Measurements from ENCODE around the gene SETMAR.
A peak's percentile ranks its signal among the peaks of the same experiment; 100 is the strongest.

The SETMAR gene

DNA sequence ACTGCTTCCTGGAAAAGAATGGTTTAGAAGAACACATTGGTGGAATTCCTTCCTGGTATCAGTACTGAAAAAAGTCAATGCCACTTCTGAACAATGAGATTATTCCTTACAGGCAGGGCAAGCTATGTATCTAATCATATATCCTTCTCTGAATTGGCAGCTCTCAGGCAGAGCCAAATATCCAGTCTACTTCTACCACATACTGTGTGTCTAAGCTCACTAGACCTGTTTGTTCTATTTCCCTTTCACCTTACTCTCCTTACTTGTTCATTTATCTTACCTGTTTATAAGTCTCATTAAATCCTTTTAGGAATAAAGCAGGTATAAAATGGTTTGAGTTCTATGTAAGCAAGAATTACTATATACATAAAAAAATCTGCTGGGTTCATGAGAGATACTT lies 8.3 kb downstream of the SETMAR start:
- no peak for DNase-seq (ENCODE audit: low spot score)
- TF ChIP-seq, protein P1, sequence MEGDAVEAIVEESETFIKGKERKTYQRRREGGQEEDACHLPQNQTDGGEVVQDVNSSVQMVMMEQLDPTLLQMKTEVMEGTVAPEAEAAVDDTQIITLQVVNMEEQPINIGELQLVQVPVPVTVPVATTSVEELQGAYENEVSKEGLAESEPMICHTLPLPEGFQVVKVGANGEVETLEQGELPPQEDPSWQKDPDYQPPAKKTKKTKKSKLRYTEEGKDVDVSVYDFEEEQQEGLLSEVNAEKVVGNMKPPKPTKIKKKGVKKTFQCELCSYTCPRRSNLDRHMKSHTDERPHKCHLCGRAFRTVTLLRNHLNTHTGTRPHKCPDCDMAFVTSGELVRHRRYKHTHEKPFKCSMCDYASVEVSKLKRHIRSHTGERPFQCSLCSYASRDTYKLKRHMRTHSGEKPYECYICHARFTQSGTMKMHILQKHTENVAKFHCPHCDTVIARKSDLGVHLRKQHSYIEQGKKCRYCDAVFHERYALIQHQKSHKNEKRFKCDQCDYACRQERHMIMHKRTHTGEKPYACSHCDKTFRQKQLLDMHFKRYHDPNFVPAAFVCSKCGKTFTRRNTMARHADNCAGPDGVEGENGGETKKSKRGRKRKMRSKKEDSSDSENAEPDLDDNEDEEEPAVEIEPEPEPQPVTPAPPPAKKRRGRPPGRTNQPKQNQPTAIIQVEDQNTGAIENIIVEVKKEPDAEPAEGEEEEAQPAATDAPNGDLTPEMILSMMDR (IDR thresholded peaks at IDR 0.05; ENCODE audit: extremely low read depth, insufficient read depth, missing control alignments) = no peak
- in situ Hi-C loops (cut with MboI; ENCODE audit: low pct_unique_long_range_greater_than_20kb, low sequenced_read_pairs, unreplicated experiment) = no loop called here

- TF ChIP-seq, protein P1 (IDR thresholded peaks at IDR 0.05; ENCODE audit: extremely low read depth, insufficient read depth, missing control alignments) = no peak
- in situ Hi-C loops (cut with MboI; ENCODE audit: low pct_unique_long_range_greater_than_20kb, low sequenced_read_pairs, unreplicated experiment) = no loop called here
- DNase-seq (ENCODE audit: low spot score) = no peak
Observed at GRCh38 chr3:4313606-4314293, 10.6 kb downstream of the SETMAR start.

- DNase-seq (ENCODE audit: low spot score) = no peak
- TF ChIP-seq, protein P1 (IDR thresholded peaks at IDR 0.05; ENCODE audit: extremely low read depth, insufficient read depth, missing control alignments) = peak; percentile 34
- in situ Hi-C loops (cut with MboI; ENCODE audit: low pct_unique_long_range_greater_than_20kb, low sequenced_read_pairs, unreplicated experiment) = no loop called here
Observed at GRCh38 chr3:4314688-4315087, 11.5 kb downstream of the SETMAR start.

DNA sequence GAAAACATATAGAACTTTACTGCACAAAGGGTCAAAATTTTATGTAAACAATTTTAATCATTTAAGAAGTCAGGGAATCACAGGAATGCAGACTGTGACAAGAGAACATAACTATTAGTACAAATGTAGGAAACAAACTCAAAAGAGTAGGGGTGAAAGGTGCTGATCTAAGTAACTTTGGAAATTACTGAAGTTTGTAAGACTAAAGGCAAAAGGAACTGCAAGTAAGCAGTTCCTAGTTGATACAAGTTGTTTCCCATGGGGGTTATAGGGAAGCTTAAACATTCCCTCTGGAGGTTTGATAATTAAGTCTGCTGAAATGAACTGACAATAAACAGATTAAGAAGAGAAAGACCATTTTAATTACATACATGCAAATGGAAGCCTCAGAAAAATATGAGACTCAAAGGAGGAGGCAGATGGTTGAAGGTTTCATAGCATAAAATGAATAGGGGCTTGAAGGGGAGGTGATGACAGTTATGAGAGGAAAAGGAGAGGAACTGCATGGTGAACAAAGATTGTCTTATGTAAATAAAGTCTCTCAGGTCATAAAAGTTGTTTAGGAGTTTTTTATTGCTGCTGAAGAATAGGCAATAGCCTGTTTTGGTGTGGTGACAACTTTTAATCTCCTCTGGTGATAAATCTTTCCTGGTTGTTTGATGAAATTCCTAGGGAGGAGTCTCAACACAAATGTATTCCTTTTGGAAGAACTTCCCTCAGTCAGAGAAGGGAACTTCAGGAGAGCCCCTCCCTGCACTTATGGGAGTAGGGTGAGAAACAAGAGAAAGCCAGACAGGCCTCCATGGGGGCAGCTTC lies 17.1 kb downstream of the SETMAR start:
- in situ Hi-C loops (cut with MboI; ENCODE audit: low pct_unique_long_range_greater_than_20kb, low sequenced_read_pairs, unreplicated experiment) = no loop called here

DNA sequence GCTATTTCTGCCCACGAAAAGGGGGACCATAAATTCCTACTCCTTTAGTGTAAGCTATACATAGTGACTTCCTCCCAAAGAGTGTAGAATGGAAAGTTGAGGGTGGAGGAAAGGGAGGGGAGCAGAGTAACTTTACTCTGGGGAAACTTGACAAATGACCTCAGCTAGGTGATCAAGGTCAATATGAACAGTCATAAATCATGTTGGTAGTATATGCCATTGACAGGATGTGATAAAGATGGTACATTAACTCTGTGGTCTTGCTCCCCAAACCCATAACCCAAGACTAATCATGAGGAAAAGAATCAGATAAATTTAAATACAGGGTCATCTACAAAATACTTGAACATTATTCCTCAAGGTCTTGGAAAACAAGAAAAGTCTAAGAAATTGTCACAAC lies 18.6 kb downstream of the SETMAR start:
- DNase-seq (ENCODE audit: low spot score) = no peak
- in situ Hi-C loops (cut with MboI; ENCODE audit: low pct_unique_long_range_greater_than_20kb, low sequenced_read_pairs, unreplicated experiment) = no loop called here
- TF ChIP-seq, protein P1 (IDR thresholded peaks at IDR 0.05; ENCODE audit: extremely low read depth, insufficient read depth, missing control alignments) = no peak

More for the DNA sequence above, 17.1 kb downstream of the SETMAR start:
- TF ChIP-seq, protein P1 (IDR thresholded peaks at IDR 0.05; ENCODE audit: extremely low read depth, insufficient read depth, missing control alignments) = no peak
- no peak for DNase-seq (ENCODE audit: low spot score)

DNA sequence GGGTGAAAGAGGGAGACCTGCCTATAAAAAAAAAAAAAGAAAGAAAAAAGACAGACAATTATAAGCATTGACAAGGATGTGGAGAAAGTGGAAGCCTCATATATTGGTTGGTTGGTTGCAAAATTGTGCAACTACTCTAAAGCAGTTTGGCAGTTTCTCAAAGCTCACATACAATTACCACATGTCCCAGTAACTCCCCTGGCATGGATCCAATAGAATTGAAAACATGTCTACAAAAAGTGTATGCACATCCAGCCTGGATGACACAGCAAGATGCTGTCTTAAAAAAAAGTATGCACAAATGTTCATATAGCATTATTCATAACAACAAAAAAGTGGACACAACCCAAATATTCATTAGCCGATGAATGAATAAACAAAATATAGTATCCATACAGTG lies 19.5 kb downstream of the SETMAR start:
- TF ChIP-seq, protein P1 (IDR thresholded peaks at IDR 0.05; ENCODE audit: extremely low read depth, insufficient read depth, missing control alignments) = no peak
- in situ Hi-C loops (cut with MboI; ENCODE audit: low pct_unique_long_range_greater_than_20kb, low sequenced_read_pairs, unreplicated experiment) = no loop called here
- no peak for DNase-seq (ENCODE audit: low spot score)
